A549 (cell line): ENCODE measurements around the gene MED22.

Experiments
- CHD2 ChIP-seq: fragments of 150-350 bp; IDR thresholded peaks from 2 replicates; pipeline ENCODE4 v1.6.1; 2014; ENCODE audit warnings: low read length; ENCODE audit not compliant: partially characterized antibody
- EP300 ChIP-seq, 2 experiments: fragments of >200 bp; sonication (Bioruptor Twin); formaldehyde crosslinking; IDR thresholded peaks; 2 replicates in 1 of 2; 3 replicates in 1 of 2; pipeline ENCODE4 v1.6.1; 2016 to 2017
- JUN ChIP-seq, 2 experiments: fragments of >200 bp; sonication (Bioruptor Twin); formaldehyde crosslinking; IDR thresholded peaks; 2 replicates in 1 of 2; 3 replicates in 1 of 2; pipeline ENCODE4 v1.6.1; 2016 to 2017
- JUNB ChIP-seq: fragments of >200 bp; sonication (Bioruptor Twin); formaldehyde crosslinking; IDR thresholded peaks from 2 replicates; pipeline ENCODE4 v1.6.1; 2016
- MYC ChIP-seq: IDR thresholded peaks from 2 replicates; pipeline ENCODE4 v1.6.1; 2012; ENCODE audit warnings: mild to moderate bottlenecking, inconsistent platforms, low read length, improper control_type of control experiment, borderline replicate concordance
- POLR2A ChIP-seq: IDR thresholded peaks from 2 replicates; pipeline ENCODE4 v1.6.1; 2012; ENCODE audit warnings: mild to moderate bottlenecking, low read length
- POLR2AphosphoS2 ChIP-seq: conservative IDR thresholded peaks from 2 replicates; pipeline ENCODE4 v1.6.1; 2012; ENCODE audit warnings: low read length, improper control_type of control experiment, inconsistent platforms
- RAD21 ChIP-seq, 2 experiments: fragments of >200 bp in 1 of 2; sonication (Bioruptor Twin) in 1 of 2; formaldehyde crosslinking in 1 of 2; IDR thresholded peaks in 1 of 2; conservative IDR thresholded peaks in 1 of 2; 2 replicates in 1 of 2; 3 replicates in 1 of 2; pipeline ENCODE4 v1.6.1; 2012 to 2018; ENCODE audit warnings: inconsistent platforms in 1 of 2
- RNF2 ChIP-seq: fragments of 200-600 bp; sonication (generic); IDR thresholded peaks from 2 replicates; pipeline ENCODE4 v1.6.1; 2016; ENCODE audit warnings: low read depth, mild to moderate bottlenecking, antibody characterized with exemption, moderate library complexity, borderline replicate concordance
- ZNF302 ChIP-seq: fragments of 250-450 bp; sonication (Bioruptor Pico); IDR thresholded peaks from 2 replicates; pipeline ENCODE4 v1.9.0; 2021; ENCODE audit warnings: inconsistent platforms, mild to moderate bottlenecking, moderate library complexity
- TF ChIP-seq, protein P1 (sequence below): fragments of >200 bp; sonication (Bioruptor Twin); formaldehyde crosslinking; IDR thresholded peaks from 3 replicates; pipeline ENCODE4 v1.5.1; 2016
- TF ChIP-seq, protein P2 (sequence below): fragments of 200-600 bp; sonication (generic); IDR thresholded peaks from 2 replicates; pipeline ENCODE4 v1.6.1; 2016; ENCODE audit warnings: antibody characterized with exemption, mild to moderate bottlenecking, moderate library complexity
- TF ChIP-seq, protein P3 (sequence below): IDR thresholded peaks from 2 replicates; pipeline ENCODE4 v1.6.1; 2012

DNA sequence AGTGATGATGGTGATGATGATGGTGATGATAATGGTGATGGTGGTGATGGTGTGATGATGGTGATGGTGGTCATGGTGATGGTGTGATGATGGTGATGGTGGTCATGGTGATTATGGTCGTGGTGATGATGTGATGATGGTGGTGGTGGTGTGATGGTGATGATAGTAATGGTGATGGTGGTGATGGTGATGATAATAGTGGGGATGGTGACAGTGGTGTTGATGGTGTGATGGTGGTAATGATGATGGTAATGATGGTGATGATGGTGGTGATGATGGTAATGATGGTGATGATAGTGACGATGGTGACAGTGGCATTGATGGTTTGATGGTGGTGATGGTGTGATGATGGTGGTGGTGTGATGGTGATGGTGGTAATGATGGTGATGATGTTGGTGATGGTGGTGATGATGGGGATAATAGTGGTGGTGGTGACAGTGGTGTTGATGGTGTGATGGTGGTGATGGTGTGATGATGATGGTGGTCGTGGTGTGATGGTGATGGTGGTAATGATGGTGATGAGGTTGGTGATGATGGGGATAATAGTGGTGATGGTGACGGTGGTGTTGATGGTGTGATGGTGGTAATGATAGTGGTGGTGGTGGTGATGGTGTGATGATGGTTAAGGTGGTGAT, 34.7 kb upstream of the MED22 start:
- TF ChIP-seq, protein P1, sequence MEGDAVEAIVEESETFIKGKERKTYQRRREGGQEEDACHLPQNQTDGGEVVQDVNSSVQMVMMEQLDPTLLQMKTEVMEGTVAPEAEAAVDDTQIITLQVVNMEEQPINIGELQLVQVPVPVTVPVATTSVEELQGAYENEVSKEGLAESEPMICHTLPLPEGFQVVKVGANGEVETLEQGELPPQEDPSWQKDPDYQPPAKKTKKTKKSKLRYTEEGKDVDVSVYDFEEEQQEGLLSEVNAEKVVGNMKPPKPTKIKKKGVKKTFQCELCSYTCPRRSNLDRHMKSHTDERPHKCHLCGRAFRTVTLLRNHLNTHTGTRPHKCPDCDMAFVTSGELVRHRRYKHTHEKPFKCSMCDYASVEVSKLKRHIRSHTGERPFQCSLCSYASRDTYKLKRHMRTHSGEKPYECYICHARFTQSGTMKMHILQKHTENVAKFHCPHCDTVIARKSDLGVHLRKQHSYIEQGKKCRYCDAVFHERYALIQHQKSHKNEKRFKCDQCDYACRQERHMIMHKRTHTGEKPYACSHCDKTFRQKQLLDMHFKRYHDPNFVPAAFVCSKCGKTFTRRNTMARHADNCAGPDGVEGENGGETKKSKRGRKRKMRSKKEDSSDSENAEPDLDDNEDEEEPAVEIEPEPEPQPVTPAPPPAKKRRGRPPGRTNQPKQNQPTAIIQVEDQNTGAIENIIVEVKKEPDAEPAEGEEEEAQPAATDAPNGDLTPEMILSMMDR = no peak
- TF ChIP-seq POLR2AphosphoS2 (no peak), JUNB (no peak), ZNF302 (CRISPR knock-in tag) (no peak), JUN (IDR thresholded peaks at IDR 0.05) (no peak), MYC (no peak), CHD2 (no peak), RNF2 (no peak), POLR2A (no peak), EP300 (IDR thresholded peaks at IDR 0.05) (no peak), RAD21 (conservative IDR thresholded peaks at IDR 0.05 in 1 of 2, IDR thresholded peaks at IDR 0.05 in 1 of 2) (no peak)
- TF ChIP-seq, protein P2, sequence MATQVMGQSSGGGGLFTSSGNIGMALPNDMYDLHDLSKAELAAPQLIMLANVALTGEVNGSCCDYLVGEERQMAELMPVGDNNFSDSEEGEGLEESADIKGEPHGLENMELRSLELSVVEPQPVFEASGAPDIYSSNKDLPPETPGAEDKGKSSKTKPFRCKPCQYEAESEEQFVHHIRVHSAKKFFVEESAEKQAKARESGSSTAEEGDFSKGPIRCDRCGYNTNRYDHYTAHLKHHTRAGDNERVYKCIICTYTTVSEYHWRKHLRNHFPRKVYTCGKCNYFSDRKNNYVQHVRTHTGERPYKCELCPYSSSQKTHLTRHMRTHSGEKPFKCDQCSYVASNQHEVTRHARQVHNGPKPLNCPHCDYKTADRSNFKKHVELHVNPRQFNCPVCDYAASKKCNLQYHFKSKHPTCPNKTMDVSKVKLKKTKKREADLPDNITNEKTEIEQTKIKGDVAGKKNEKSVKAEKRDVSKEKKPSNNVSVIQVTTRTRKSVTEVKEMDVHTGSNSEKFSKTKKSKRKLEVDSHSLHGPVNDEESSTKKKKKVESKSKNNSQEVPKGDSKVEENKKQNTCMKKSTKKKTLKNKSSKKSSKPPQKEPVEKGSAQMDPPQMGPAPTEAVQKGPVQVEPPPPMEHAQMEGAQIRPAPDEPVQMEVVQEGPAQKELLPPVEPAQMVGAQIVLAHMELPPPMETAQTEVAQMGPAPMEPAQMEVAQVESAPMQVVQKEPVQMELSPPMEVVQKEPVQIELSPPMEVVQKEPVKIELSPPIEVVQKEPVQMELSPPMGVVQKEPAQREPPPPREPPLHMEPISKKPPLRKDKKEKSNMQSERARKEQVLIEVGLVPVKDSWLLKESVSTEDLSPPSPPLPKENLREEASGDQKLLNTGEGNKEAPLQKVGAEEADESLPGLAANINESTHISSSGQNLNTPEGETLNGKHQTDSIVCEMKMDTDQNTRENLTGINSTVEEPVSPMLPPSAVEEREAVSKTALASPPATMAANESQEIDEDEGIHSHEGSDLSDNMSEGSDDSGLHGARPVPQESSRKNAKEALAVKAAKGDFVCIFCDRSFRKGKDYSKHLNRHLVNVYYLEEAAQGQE = no peak
- TF ChIP-seq, protein P3, sequence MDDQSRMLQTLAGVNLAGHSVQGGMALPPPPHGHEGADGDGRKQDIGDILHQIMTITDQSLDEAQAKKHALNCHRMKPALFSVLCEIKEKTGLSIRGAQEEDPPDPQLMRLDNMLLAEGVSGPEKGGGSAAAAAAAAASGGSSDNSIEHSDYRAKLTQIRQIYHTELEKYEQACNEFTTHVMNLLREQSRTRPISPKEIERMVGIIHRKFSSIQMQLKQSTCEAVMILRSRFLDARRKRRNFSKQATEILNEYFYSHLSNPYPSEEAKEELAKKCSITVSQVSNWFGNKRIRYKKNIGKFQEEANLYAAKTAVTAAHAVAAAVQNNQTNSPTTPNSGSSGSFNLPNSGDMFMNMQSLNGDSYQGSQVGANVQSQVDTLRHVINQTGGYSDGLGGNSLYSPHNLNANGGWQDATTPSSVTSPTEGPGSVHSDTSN = no peak
